NCI-H2171 treated with DMSO at 0.1 percent for 48 hours (cell line): ENCODE data around the gene KRTAP2-3.

ENCODE experiments used
- DNase-seq: peaks from one replicate; lab custom pipeline; 2025; lab: John Stamatoyannopoulos, UW

The KRTAP2-3 gene

GRCh38 chr17:41029633-41030245, 30.2 kb downstream of the KRTAP2-3 start, which contains the start of gene KRTAP1-4:
Gene KRTAP1-4, minus strand, starts transcription at chr17:41030195. Its CDS starts 117 bp downstream, at chr17:41030078.
- DNase-seq = no peak

- no peak for DNase-seq
Observed at GRCh38 chr17:41026715-41027471, 33.0 kb downstream of the KRTAP2-3 start, which contains the start of gene KRTAP1-5. Gene KRTAP1-5, minus strand, starts transcription at chr17:41027208. Its CDS starts 53 bp downstream, at chr17:41027155.

- no peak for DNase-seq
Observed at GRCh38 chr17:41024697-41025096, 35.2 kb downstream of the KRTAP2-3 start.

- no peak for DNase-seq
Observed at GRCh38 chr17:41020336-41020735, 39.6 kb downstream of the KRTAP2-3 start.

GRCh38 chr17:41019415-41019814, 40.5 kb downstream of the KRTAP2-3 start:
- no peak for DNase-seq

- no peak for DNase-seq
Observed at GRCh38 chr17:41018541-41018940, 41.4 kb downstream of the KRTAP2-3 start.

- DNase-seq = no peak
Observed at GRCh38 chr17:41016578-41017215, 43.2 kb downstream of the KRTAP2-3 start.

GRCh38 chr17:41015454-41015853, 44.5 kb downstream of the KRTAP2-3 start:
- DNase-seq = no peak

GRCh38 chr17:41013606-41014005, 46.3 kb downstream of the KRTAP2-3 start:
- DNase-seq = no peak

GRCh38 chr17:41013181-41013580, 46.7 kb downstream of the KRTAP2-3 start:
- no peak for DNase-seq

- DNase-seq = no peak
Observed at GRCh38 chr17:41012326-41013120, 47.4 kb downstream of the KRTAP2-3 start.

GRCh38 chr17:41010441-41010840, 49.5 kb downstream of the KRTAP2-3 start:
- DNase-seq = no peak

GRCh38 chr17:41009936-41010335, 50.0 kb downstream of the KRTAP2-3 start:
- DNase-seq = no peak

GRCh38 chr17:41009301-41009760, 50.6 kb downstream of the KRTAP2-3 start:
- DNase-seq = no peak
